ENCODE measurements around the gene KDSR.

DNA sequence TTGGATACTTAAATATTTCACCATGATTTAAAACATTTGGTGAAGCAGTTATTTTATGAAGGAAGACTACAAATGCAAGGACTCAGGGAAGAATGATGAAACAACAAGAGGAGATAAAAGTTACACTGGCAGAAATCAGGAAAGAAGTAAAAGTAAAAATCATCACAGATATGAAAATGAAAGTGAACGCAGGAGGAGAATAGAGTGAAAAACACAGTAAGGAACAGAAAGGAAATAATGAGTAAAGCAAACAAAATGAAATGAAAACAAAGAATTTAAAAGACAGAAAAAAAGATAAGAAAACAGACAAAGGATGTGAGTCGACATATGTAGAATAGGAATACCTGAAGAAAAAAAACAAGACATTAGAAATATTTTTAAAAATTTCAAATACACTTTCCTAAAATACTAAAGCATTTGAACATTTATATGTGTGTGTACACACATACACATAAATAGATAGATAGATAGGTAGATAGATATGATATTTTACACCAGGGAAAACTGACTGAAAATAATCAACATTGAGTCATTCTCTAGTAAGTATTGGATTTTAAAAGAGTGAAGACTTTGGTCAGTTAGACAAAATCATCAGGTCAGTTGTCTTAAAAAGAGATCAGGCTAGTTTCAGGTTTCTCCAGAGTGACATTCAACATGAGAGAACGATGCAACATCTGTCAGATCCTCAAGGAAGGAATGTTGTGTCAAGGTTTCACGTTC is 12.1 kb upstream of the KDSR start:
- no peak for TF ChIP-seq RAD21 (conservative IDR thresholded peaks at IDR 0.05 in 1 of 2, IDR thresholded peaks at IDR 0.05 in 1 of 2)
- TF ChIP-seq, protein P1, sequence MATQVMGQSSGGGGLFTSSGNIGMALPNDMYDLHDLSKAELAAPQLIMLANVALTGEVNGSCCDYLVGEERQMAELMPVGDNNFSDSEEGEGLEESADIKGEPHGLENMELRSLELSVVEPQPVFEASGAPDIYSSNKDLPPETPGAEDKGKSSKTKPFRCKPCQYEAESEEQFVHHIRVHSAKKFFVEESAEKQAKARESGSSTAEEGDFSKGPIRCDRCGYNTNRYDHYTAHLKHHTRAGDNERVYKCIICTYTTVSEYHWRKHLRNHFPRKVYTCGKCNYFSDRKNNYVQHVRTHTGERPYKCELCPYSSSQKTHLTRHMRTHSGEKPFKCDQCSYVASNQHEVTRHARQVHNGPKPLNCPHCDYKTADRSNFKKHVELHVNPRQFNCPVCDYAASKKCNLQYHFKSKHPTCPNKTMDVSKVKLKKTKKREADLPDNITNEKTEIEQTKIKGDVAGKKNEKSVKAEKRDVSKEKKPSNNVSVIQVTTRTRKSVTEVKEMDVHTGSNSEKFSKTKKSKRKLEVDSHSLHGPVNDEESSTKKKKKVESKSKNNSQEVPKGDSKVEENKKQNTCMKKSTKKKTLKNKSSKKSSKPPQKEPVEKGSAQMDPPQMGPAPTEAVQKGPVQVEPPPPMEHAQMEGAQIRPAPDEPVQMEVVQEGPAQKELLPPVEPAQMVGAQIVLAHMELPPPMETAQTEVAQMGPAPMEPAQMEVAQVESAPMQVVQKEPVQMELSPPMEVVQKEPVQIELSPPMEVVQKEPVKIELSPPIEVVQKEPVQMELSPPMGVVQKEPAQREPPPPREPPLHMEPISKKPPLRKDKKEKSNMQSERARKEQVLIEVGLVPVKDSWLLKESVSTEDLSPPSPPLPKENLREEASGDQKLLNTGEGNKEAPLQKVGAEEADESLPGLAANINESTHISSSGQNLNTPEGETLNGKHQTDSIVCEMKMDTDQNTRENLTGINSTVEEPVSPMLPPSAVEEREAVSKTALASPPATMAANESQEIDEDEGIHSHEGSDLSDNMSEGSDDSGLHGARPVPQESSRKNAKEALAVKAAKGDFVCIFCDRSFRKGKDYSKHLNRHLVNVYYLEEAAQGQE (IDR thresholded peaks at IDR 0.05): no peak
- TF ChIP-seq ZC3H11A (IDR thresholded peaks at IDR 0.05): no peak
- no peak for TF ChIP-seq ESRRA (IDR thresholded peaks at IDR 0.05; ENCODE audit: borderline replicate concordance, low read length)
- no peak for TF ChIP-seq JUNB (IDR thresholded peaks at IDR 0.05)
- TF ChIP-seq JUN (IDR thresholded peaks at IDR 0.05): no peak
- no peak for TF ChIP-seq NPAS2 (CRISPR knock-in tag; IDR thresholded peaks at IDR 0.05; ENCODE audit: borderline replicate concordance)
- TF ChIP-seq CTCF (IDR thresholded peaks at IDR 0.05): no peak
- no peak for TF ChIP-seq CEBPB (IDR thresholded peaks at IDR 0.05)
- no peak for TF ChIP-seq ZSCAN20 (CRISPR knock-in tag; IDR thresholded peaks at IDR 0.05)
- TF ChIP-seq KDM1A (IDR thresholded peaks at IDR 0.05; ENCODE audit: low read depth): no peak
- no peak for TF ChIP-seq SMC3 (IDR thresholded peaks at IDR 0.05)
- no peak for TF ChIP-seq POLR2AphosphoS2 (conservative IDR thresholded peaks at IDR 0.05; ENCODE audit: low read length)

Measured in A549 (cell line).